Osteoblast (primary cell): Measurements from ENCODE around the gene ADAMTS10. TPM values are rescaled to one million over a fixed set of nuclear protein-coding genes. Genes with fewer than 3 reads are reported as not detected.
"Not testable (repeated sequence)": the region's sequence is repeated elsewhere in the genome, so short reads cannot be mapped to it uniquely, and the experiment has no call there.

Source experiments
- DNase-seq: peaks from one replicate; pipeline ENCODE4 v3.0.0; 2011; ENCODE audit warnings: low spot score, mixed read lengths; ENCODE audit not compliant: insufficient read length; ENCODE audit errors: missing footprints
- H2AFZ ChIP-seq: 2 replicates; pipeline ENCODE4 v1.6.0; 2011; ENCODE audit warnings: mild to moderate bottlenecking, low read length
- H3K27ac ChIP-seq: 2 replicates; pipeline ENCODE4 v1.5.1; 2011; ENCODE audit warnings: mild to moderate bottlenecking, low read depth, low read length, moderate library complexity
- H3K27me3 ChIP-seq: 2 replicates; pipeline ENCODE4 v1.6.0; 2012; ENCODE audit warnings: mild to moderate bottlenecking, control low read depth, inconsistent platforms, low read length, moderate library complexity; ENCODE audit not compliant: insufficient read depth
- H3K36me3 ChIP-seq: 2 replicates; pipeline ENCODE4 v1.5.1; 2011; ENCODE audit warnings: mild to moderate bottlenecking, low read length, control low read depth, moderate library complexity; ENCODE audit not compliant: insufficient read depth
- H3K4me1 ChIP-seq: 2 replicates; pipeline ENCODE4 v1.5.1; 2011; ENCODE audit warnings: mild to moderate bottlenecking, low read length, control low read depth, moderate library complexity; ENCODE audit not compliant: insufficient read depth
- H3K4me2 ChIP-seq: 2 replicates; pipeline ENCODE4 v1.6.0; 2011; ENCODE audit warnings: mild to moderate bottlenecking, low read length; ENCODE audit not compliant: insufficient read depth
- H3K4me3 ChIP-seq: fragments of 200-600 bp; sonication (generic); 3 replicates; pipeline ENCODE4 v1.5.1; 2012; ENCODE audit warnings: mild to moderate bottlenecking, low read length, inconsistent platforms; ENCODE audit not compliant: insufficient read depth
- H3K79me2 ChIP-seq: 2 replicates; pipeline ENCODE4 v1.6.0; 2012; ENCODE audit warnings: mild to moderate bottlenecking, low read length, control low read depth, inconsistent platforms; ENCODE audit not compliant: insufficient read depth
- H3K9me3 ChIP-seq: 2 replicates; pipeline ENCODE4 v1.5.1; 2011; ENCODE audit warnings: low read depth, low read length, control low read depth
- H4K20me1 ChIP-seq: 2 replicates; pipeline ENCODE4 v1.6.0; 2012; ENCODE audit warnings: mild to moderate bottlenecking, low read length, control low read depth; ENCODE audit not compliant: insufficient read depth
- CTCF ChIP-seq: IDR thresholded peaks from 2 replicates; pipeline ENCODE4 v1.5.1; 2011; ENCODE audit warnings: mild to moderate bottlenecking, low read depth, low read length, moderate library complexity; ENCODE audit errors: extremely low read depth
- total RNA-seq: library from RNA; depleted of rRNA; stranded (reverse); fragments of >200 nt; gene quantifications from 2 replicates; pipeline ENCODE4 v1.2.3, GENCODE V29; 2012

The ADAMTS10 gene
- total RNA-seq, 1 donor: 49.6 TPM

- DNase-seq: no peak
- H3K27ac ChIP-seq: no peak overlapping the region
- no peak for TF ChIP-seq CTCF
- peaks cover 3% of the 10 kb centered on the region for H3K9me3 ChIP-seq
- no peaks in the 10 kb centered on the region for H3K79me2 ChIP-seq
- H3K4me2 ChIP-seq: peak overlapping the region; percentile 29
- H4K20me1 ChIP-seq: no peaks in the 10 kb centered on the region
- H3K4me1 ChIP-seq: peaks cover 4% of the 10 kb centered on the region
- no peaks in the 10 kb centered on the region for H3K36me3 ChIP-seq
- H2AFZ ChIP-seq: no peak overlapping the region
- no peak overlapping the region for H3K4me3 ChIP-seq
- peaks cover 5% of the 10 kb centered on the region for H3K27me3 ChIP-seq
Measured at GRCh38 chr19:8638078-8638619, 27.6 kb upstream of the ADAMTS10 start.

GRCh38 chr19:8637070-8637469 lies 26.6 kb upstream of the ADAMTS10 start:
- not testable (repeated sequence) for H3K4me3 ChIP-seq, H2AFZ ChIP-seq, H3K4me2 ChIP-seq, H4K20me1 ChIP-seq, H3K27ac ChIP-seq, DNase-seq, H3K4me1 ChIP-seq, H3K9me3 ChIP-seq, H3K36me3 ChIP-seq, H3K27me3 ChIP-seq, H3K79me2 ChIP-seq

- Histone ChIP-seq H3K27ac (no peak overlapping the region), H3K4me1 (peaks cover 4% of the 10 kb centered on the region), H2AFZ (no peak overlapping the region), H3K4me2 (no peak overlapping the region), H3K36me3 (no peaks in the 10 kb centered on the region), H3K27me3 (peaks cover 7% of the 10 kb centered on the region), H3K4me3 (no peak overlapping the region), H4K20me1 (no peaks in the 10 kb centered on the region), H3K79me2 (no peaks in the 10 kb centered on the region), H3K9me3 (no peaks in the 10 kb centered on the region)
- DNase-seq: no peak
- no peak for TF ChIP-seq CTCF
Measured at GRCh38 chr19:8635422-8635821, 24.9 kb upstream of the ADAMTS10 start.

GRCh38 chr19:8631425-8631819 lies 20.9 kb upstream of the ADAMTS10 start:
- no peak overlapping the region for H3K4me3 ChIP-seq
- no peak for DNase-seq
- no peak for TF ChIP-seq CTCF
- H3K27ac ChIP-seq: no peak overlapping the region
- no peak overlapping the region for H3K4me2 ChIP-seq
- H3K9me3 ChIP-seq: no peaks in the 10 kb centered on the region
- no peaks in the 10 kb centered on the region for H3K36me3 ChIP-seq
- no peaks in the 10 kb centered on the region for H4K20me1 ChIP-seq
- H3K79me2 ChIP-seq: no peaks in the 10 kb centered on the region
- H3K4me1 ChIP-seq: no peaks in the 10 kb centered on the region
- H2AFZ ChIP-seq: peak overlapping the region; percentile 20
- H3K27me3 ChIP-seq: peaks cover 2% of the 10 kb centered on the region
